ENCODE measurements around the gene SIK2.
A peak's percentile ranks its signal among the peaks of the same experiment; 100 is the strongest.

Gene SIK2

GRCh38 chr11:111602865-111603610, 789 bp downstream of the SIK2 start:
- Histone ChIP-seq H3K27me3 (ENCODE audit: insufficient read depth, poor library complexity, severe bottlenecking) (no peaks in the 10 kb centered on the region), H3K36me3 (ENCODE audit: low read depth) (no peaks in the 10 kb centered on the region), H3K4me3 (ENCODE audit: severe bottlenecking) (peak overlapping the region; percentile 88), H3K9me3 (ENCODE audit: severe bottlenecking) (no peaks in the 10 kb centered on the region), H3K27ac (ENCODE audit: poor library complexity, severe bottlenecking) (peak overlapping the region; percentile 62), H3K4me1 (ENCODE audit: insufficient read depth, poor library complexity, severe bottlenecking) (peaks cover 10% of the 10 kb centered on the region)
- ATAC-seq (ENCODE audit: low read depth) (peak; percentile 15), DNase-seq (ENCODE audit: low spot score) (peak; percentile 48)
- TF ChIP-seq, protein P1, sequence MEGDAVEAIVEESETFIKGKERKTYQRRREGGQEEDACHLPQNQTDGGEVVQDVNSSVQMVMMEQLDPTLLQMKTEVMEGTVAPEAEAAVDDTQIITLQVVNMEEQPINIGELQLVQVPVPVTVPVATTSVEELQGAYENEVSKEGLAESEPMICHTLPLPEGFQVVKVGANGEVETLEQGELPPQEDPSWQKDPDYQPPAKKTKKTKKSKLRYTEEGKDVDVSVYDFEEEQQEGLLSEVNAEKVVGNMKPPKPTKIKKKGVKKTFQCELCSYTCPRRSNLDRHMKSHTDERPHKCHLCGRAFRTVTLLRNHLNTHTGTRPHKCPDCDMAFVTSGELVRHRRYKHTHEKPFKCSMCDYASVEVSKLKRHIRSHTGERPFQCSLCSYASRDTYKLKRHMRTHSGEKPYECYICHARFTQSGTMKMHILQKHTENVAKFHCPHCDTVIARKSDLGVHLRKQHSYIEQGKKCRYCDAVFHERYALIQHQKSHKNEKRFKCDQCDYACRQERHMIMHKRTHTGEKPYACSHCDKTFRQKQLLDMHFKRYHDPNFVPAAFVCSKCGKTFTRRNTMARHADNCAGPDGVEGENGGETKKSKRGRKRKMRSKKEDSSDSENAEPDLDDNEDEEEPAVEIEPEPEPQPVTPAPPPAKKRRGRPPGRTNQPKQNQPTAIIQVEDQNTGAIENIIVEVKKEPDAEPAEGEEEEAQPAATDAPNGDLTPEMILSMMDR (IDR thresholded peaks at IDR 0.05; ENCODE audit: poor library complexity, severe bottlenecking), result no peak

- H3K9me3 ChIP-seq (ENCODE audit: severe bottlenecking), result no peaks in the 10 kb centered on the region
- ATAC-seq (ENCODE audit: low read depth) (no peak), DNase-seq (ENCODE audit: low spot score) (no peak)
- H3K27me3 ChIP-seq (ENCODE audit: insufficient read depth, poor library complexity, severe bottlenecking), result no peaks in the 10 kb centered on the region
- TF ChIP-seq, protein P1 (IDR thresholded peaks at IDR 0.05; ENCODE audit: poor library complexity, severe bottlenecking), result no peak
- H3K27ac ChIP-seq (ENCODE audit: poor library complexity, severe bottlenecking), result peak overlapping the region; percentile 62
- H3K36me3 ChIP-seq (ENCODE audit: low read depth), result no peaks in the 10 kb centered on the region
- peaks cover 10% of the 10 kb centered on the region for H3K4me1 ChIP-seq (ENCODE audit: insufficient read depth, poor library complexity, severe bottlenecking)
- peak overlapping the region; percentile 88 for H3K4me3 ChIP-seq (ENCODE audit: severe bottlenecking)
These were observed 1.4 kb downstream of the SIK2 start for GRCh38 chr11:111603611-111604130.

DNA sequence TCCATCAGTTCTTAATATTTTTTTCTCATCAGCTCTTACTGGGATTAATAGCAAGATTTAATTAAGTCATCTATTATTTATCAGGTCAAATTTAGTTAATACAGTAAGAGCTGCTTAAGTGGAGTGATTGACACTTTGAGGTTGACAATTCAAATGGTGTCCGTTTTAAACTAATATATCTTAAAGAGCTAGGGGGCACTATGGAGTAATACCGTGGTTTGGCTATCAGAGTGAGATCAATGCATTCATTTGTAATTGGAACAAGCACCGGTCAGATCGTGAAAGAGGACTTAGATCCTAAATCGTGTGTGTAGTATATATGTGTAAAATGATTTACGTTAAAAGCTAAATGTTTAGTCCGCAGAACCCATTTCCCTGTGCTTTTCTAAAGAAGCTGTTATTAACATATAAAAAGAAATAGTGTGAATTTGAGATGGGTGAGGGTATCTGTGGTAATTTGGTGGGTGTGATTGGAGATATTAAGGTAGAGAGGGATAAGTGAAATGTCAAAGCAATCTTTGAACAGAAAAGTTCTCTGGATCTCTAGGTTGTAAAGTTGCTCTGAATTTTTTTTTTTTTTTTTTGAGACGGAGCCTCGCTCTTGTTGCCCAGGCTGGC, 2.3 kb downstream of the SIK2 start:
- no peaks in the 10 kb centered on the region for H3K9me3 ChIP-seq (ENCODE audit: severe bottlenecking)
- H3K4me1 ChIP-seq (ENCODE audit: insufficient read depth, poor library complexity, severe bottlenecking), result peaks cover 10% of the 10 kb centered on the region
- no peak for DNase-seq (ENCODE audit: low spot score)
- H3K27me3 ChIP-seq (ENCODE audit: insufficient read depth, poor library complexity, severe bottlenecking), result no peaks in the 10 kb centered on the region
- ATAC-seq (ENCODE audit: low read depth), result no peak
- no peak overlapping the region for H3K27ac ChIP-seq (ENCODE audit: poor library complexity, severe bottlenecking)
- no peaks in the 10 kb centered on the region for H3K36me3 ChIP-seq (ENCODE audit: low read depth)
- H3K4me3 ChIP-seq (ENCODE audit: severe bottlenecking), result peak overlapping the region; percentile 88
- TF ChIP-seq, protein P1 (IDR thresholded peaks at IDR 0.05; ENCODE audit: poor library complexity, severe bottlenecking), result peak; percentile 87

DNA sequence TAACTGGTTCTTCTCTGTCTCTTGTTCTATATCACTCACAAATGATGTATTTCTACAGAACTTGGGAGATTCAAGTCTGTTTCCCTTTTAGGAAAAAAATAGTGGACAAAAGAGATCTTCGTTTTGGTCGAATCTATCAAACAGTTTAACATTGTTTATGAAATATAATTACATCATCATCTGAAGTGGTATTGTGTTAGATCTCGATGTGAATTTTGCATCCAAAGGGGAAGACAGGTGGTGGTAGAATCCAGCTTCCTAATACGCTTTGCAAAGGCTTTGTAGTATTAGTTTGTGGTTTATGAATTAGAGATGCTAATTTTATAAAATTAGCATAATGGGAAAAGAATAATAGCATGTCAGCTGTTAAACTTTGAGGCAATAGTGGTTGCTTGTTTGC, 3.4 kb downstream of the SIK2 start:
- ATAC-seq (ENCODE audit: low read depth) (no peak), DNase-seq (ENCODE audit: low spot score) (no peak)
- peaks cover 10% of the 10 kb centered on the region for H3K4me1 ChIP-seq (ENCODE audit: insufficient read depth, poor library complexity, severe bottlenecking)
- TF ChIP-seq, protein P1 (IDR thresholded peaks at IDR 0.05; ENCODE audit: poor library complexity, severe bottlenecking), result no peak
- H3K9me3 ChIP-seq (ENCODE audit: severe bottlenecking), result no peaks in the 10 kb centered on the region
- no peaks in the 10 kb centered on the region for H3K36me3 ChIP-seq (ENCODE audit: low read depth)
- H3K4me3 ChIP-seq (ENCODE audit: severe bottlenecking), result no peak overlapping the region
- H3K27ac ChIP-seq (ENCODE audit: poor library complexity, severe bottlenecking), result no peak overlapping the region
- no peaks in the 10 kb centered on the region for H3K27me3 ChIP-seq (ENCODE audit: insufficient read depth, poor library complexity, severe bottlenecking)
